Forelimb muscle (tissue), 1 donor: ENCODE data around the gene SFTPA2. TPM values are rescaled to one million over a fixed set of nuclear protein-coding genes. Genes with fewer than 3 reads are reported as not detected.
"Not testable (repeated sequence)": the region's sequence is repeated elsewhere in the genome, so short reads cannot be mapped to it uniquely, and the experiment has no call there.

Source experiments
- DNase-seq: peaks from one replicate; pipeline ENCODE4 v3.0.0-alpha.2; 2013; ENCODE audit warnings: low read depth
- polyA plus RNA-seq: library from polyadenylated mRNA; unstranded; fragments of 120-200 nt; gene quantifications from one replicate; pipeline ENCODE4 v1.2.1, GENCODE V29; 2013; ENCODE audit not compliant: insufficient read length

Gene SFTPA2
- polyA plus RNA-seq, 1 donor: 0.15 TPM

DNA sequence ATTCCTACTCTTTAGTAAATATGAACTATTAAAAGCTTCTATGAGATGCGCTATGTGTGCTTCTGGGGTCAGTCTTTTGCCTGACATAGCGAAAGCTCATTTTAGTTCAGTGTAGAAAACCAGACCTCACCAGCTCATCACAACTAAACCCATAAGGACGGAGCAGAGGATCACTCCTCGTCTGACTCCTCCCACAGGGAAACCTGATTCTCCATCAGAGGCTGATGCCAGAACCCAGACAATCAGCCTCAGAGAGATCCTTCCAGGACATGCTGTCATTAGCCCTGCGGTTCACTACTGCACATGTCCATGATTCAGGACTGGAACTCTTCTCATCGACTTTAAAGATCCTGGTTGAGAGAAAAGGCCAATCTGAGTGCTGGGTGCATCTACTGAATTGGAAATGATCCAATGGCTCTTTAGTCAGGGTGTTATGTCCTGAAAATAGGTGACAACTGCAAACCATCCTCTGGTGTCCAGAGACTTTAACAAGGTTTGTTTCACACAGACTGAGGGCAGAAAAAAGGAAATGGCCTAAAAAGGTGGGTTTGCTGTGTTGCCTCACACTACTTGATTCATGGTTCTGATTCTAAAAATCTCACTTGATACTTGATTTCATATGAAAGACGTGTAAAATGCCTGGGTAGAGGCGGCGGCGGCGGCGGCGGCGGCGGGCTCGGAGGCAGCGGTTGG, 48.2 kb downstream of the SFTPA2 start, which contains the start of gene EIF5AL1:
Gene EIF5AL1 (plus strand): TSS at position 643 of the 693 bp plus-strand sequence. CDS start 117 bp downstream, outside the sequence.
- DNase-seq: not testable (repeated sequence)

DNA sequence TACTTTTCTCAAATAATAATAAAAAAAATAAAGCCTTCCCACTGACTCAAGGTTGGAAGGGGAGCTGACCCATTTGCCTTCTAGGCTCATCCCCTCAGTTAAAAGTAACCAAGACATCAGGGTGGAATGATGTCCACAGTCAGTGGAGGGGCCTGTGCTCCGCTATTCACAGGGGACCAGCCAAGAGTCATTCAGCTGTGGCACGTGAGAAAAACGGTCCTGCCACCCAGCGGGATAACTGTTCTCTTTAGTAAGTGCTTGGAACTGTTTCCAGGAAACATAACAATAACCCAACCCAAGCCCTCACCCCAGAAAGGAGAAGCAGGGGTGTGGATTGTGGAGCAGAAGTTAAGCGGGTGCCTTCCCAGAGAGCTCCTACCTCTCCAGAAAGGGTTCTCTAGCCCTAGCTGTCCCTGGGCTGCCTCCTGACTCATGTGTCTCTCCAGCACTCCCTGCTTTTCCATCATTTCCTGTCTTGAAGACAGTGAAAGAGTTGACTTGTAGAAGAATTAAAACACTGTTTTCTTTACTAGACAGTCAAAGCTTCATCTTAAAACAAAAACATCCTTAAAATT, 50.2 kb downstream of the SFTPA2 start:
- DNase-seq: not testable (repeated sequence)

DNA sequence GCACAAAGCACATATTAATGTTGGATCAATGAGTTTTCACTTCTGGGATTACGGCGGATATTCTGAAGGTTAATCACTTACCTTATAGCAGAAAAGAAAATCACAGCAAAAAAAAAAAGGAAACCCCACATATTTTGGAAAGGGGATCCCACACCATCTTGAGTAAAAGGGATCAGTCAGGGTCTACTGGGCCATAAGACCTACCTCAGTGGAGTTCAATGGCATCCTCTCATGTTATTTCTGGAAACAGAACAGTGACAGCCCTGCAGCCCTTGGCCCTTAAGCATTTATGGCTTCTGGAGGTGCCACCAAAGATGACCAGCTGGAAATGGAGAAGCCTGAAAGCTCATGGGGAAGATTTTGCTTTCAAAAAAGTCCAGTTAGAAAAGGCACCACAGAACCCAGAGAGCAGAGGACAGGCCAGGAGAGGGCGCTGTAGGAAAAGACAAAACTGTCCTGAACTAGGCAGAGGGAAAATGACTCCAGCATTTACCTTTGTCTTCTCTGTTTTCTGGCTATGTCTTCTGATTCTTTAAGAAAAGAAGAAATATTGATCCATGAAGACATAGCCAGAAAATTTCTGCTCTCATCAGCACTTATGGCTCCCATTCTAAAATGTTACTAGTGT, 50.8 kb downstream of the SFTPA2 start:
- not testable (repeated sequence) for DNase-seq

DNA sequence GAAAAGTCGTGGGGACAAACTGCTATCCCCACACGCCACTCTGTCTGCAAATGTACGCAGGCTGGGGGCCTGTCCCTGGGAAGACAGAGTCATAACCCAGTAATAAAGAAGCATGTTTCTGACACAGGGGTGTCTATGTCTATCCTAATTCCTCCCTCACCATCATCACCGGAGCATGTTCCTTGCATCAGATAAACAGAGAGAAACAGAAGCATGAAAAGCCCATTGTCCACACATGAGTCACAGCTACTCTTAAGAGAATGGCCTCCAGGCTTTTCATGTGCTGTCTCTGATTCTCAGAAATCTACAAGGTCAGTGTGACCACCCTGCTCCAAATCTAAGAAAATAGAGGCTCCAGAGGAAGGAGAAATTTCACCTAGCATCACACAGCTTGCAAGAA, 52.0 kb downstream of the SFTPA2 start:
- DNase-seq: not testable (repeated sequence)

DNA sequence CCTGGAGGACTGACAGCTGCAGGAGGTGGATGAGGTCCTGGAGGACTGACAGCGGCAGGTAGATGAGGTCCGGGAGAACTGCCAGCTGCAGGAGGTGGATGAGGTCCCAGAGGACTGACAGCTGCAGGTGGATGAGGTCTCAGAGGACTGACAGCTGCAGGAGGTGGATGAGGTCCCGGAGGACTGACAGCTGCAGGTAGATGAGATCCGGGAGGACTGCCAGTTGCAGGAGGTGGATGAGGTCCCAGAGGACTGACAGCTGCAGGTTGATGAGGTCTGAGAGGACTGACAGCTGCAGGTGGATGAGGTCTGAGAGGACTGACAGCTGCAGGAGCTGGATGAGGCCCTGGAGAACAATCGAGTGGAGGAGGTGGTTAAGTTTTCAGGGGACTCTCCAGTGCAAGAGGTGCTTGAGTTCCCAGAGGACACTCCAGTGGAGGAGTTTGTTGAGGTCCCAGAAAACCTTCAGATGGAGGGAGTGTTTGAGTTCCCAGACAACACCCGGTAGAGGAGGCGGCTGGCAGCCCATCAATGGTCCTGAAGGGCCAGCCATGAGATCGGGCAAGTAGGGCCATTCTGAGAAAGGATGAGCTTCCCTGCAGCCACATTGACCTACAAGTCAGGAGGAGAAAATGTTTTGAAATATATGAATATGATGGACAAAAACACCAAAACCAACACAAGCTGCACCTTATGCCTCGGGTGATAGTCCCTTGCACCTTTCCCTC, 52.6 kb downstream of the SFTPA2 start:
- no peak for DNase-seq

Other genes with a start within 250 kb of the SFTPA2 start
- gene PPIF, start 212.9 kb downstream of the SFTPA2 start, polyA plus RNA-seq: 19.9 TPM
- gene ZCCHC24, start 114.8 kb downstream of the SFTPA2 start, polyA plus RNA-seq: 68.8 TPM
- 0.49 TPM for gene EIF5AL1, start 47.9 kb downstream of the SFTPA2 start, polyA plus RNA-seq
- gene SFTPA1, start 50.5 kb upstream of the SFTPA2 start, polyA plus RNA-seq: not detected
- gene NUTM2B, start 142.8 kb upstream of the SFTPA2 start, polyA plus RNA-seq: 1.2 TPM